ENCODE data around the gene DUSP21. TPM values are rescaled to one million over a fixed set of nuclear protein-coding genes. Genes with fewer than 3 reads are reported as not detected.

DUSP21 gene
- total RNA-seq (2014; rRNA removed; shearing (Covaris generic)), result not detected in 2 replicates

DNA sequence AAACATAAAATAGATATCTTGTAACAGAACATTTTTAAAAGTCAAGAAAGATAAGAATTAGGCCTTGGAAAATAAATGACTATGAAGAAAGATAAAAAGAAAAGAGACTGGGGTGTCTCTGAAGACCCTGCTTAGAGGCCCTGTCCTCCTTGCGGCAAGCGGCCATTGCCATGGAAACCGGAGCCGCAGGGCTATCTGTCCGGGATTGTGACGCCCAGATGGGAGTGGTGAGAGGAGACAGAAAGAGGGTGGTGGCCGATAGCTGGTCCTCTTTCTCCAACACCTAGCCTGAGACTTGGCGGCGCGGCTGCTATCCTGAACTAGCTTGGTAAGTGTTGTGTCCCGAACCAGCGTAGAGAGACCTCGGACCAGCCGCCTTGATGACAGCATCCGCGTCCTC is at the start of gene DUSP21:
TSS of gene DUSP21 (plus strand) at position 269 of the 400 bp plus-strand sequence. CDS start at position 381, 112 bp downstream.

DNA sequence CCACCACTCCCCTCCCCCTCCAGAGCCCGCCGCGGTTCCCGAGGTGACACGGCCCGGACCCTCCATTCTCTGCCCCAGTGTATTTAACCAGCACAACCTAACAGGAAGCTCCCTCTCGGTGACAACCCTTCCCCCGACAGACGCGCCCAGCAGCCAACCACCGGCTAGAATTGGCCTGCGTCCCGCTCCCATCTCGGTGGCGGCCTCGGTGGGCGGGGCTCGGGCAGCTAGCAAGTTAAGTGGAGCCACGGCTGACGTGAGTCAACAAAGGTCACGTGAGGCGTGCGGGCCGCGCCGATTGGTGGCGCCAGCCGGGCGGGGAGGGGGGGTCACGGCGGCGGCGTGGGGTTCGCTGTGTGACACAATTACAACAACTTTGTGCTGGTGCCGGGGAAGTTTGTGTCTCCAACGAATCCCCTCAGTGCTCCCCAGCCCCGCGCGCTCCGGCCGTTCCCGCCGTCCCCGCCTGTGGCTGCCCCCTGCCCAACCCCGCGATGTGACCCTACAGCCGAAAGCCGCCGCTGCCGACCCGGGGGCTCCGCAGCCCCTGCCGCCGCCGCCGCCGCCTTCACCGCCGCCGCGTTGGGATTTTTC is 29.1 kb downstream of the DUSP21 start, which contains the start of gene KDM6A:
TSS of gene KDM6A (plus strand) at position 368 of the 594 bp plus-strand sequence. CDS start 364 bp downstream, outside the sequence.

Other genes with a start within 250 kb of the DUSP21 start
- 14.1 and 20.4 TPM in 2 replicates for gene KDM6A, start 29.2 kb downstream of the DUSP21 start, total RNA-seq (2014; rRNA removed; shearing (Covaris generic))

All from A375 (cell line).